SHP77 (cell line): Measurements from ENCODE around the gene ZNF326.
"Not testable (repeated sequence)": the region's sequence is repeated elsewhere in the genome, so short reads cannot be mapped to it uniquely, and the experiment has no call there.

ENCODE experiments used
- DNase-seq, 2 experiments: peaks; one replicate each; lab custom pipeline; 2025; lab: John Stamatoyannopoulos, UW

Gene ZNF326

GRCh38 chr1:89966656-89967055 is 28.3 kb upstream of the ZNF326 start:
- DNase-seq, result no peak

- DNase-seq, result no peak
These were observed 23.3 kb upstream of the ZNF326 start for GRCh38 chr1:89971600-89971999.

- no peak for DNase-seq
These were observed 22.9 kb upstream of the ZNF326 start for GRCh38 chr1:89972024-89972423.

GRCh38 chr1:89973471-89974127 is 21.3 kb upstream of the ZNF326 start:
- DNase-seq, result no peak

- DNase-seq, result no peak
These were observed 20.7 kb upstream of the ZNF326 start for GRCh38 chr1:89974256-89974655.

- no peak for DNase-seq
These were observed 20.0 kb upstream of the ZNF326 start for GRCh38 chr1:89974696-89975470.

GRCh38 chr1:89975540-89976125 is 19.3 kb upstream of the ZNF326 start:
- DNase-seq, result no peak

GRCh38 chr1:89978755-89979154 is 16.2 kb upstream of the ZNF326 start:
- no peak for DNase-seq

- DNase-seq, result no peak
These were observed 14.3 kb upstream of the ZNF326 start for GRCh38 chr1:89980605-89981004.

- DNase-seq, result not testable (repeated sequence)
These were observed 12.1 kb upstream of the ZNF326 start for GRCh38 chr1:89982846-89983245.

GRCh38 chr1:89984564-89985116 is 10.3 kb upstream of the ZNF326 start:
- DNase-seq, result not testable (repeated sequence)

GRCh38 chr1:89986020-89986419 is 8.9 kb upstream of the ZNF326 start:
- DNase-seq, result no peak

- peak; percentile 61 to 64 for DNase-seq
These were observed 7.6 kb upstream of the ZNF326 start for GRCh38 chr1:89987159-89987819.

GRCh38 chr1:89989099-89989498 is 5.8 kb upstream of the ZNF326 start:
- DNase-seq, result no peak

- DNase-seq, result no peak
These were observed 5.1 kb upstream of the ZNF326 start for GRCh38 chr1:89989799-89990198.

GRCh38 chr1:89990976-89991831 is 3.7 kb upstream of the ZNF326 start:
- no peak for DNase-seq

GRCh38 chr1:89993541-89993940 is 1.4 kb upstream of the ZNF326 start:
- DNase-seq, result no peak

- no peak for DNase-seq
These were observed 592 bp upstream of the ZNF326 start for GRCh38 chr1:89994231-89994804.

GRCh38 chr1:89995598-89996449 is 914 bp downstream of the ZNF326 start:
- DNase-seq, result no peak
